Keratinocyte (primary cell): ENCODE results near the gene CHERP. TPM values are rescaled to one million over a fixed set of nuclear protein-coding genes. Genes with fewer than 3 reads are reported as not detected.
"Not testable (repeated sequence)": the region's sequence is repeated elsewhere in the genome, so short reads cannot be mapped to it uniquely, and the experiment has no call there.

ENCODE experiments used
- DNase-seq: peaks from one replicate; pipeline ENCODE4 v3.0.0-alpha.2; 2011; ENCODE audit warnings: low read depth, missing footprints, low spot score
- FAIRE-seq: peaks from 2 replicates; lab custom pipeline; 2011; peaks lifted over from hg19 to GRCh38; lab: Jason Lieb, UNC
- H2AFZ ChIP-seq: 2 replicates; pipeline ENCODE4 v1.6.0; 2012; ENCODE audit warnings: low read length, control low read depth, inconsistent platforms; ENCODE audit not compliant: control insufficient read depth
- H3K27ac ChIP-seq: 2 replicates; pipeline ENCODE4 v1.5.1; 2011; ENCODE audit warnings: low read length; ENCODE audit not compliant: control insufficient read depth, insufficient read depth
- H3K27me3 ChIP-seq: 3 replicates; pipeline ENCODE4 v1.6.0; 2011; ENCODE audit warnings: low read length; ENCODE audit not compliant: control insufficient read depth, insufficient read depth; ENCODE audit errors: extremely low read depth
- H3K36me3 ChIP-seq, 2 experiments: 2 replicates in 1 of 2; 3 replicates in 1 of 2; pipeline ENCODE4 v1.5.1; 2011; ENCODE audit warnings: low read length in 2 of 2, mild to moderate bottlenecking in 1 of 2; ENCODE audit not compliant: control insufficient read depth in 2 of 2, insufficient read depth in 2 of 2; ENCODE audit errors: extremely low read depth in 1 of 2
- H3K4me1 ChIP-seq: 3 replicates; pipeline ENCODE4 v1.5.1; 2011; ENCODE audit warnings: low read length; ENCODE audit not compliant: control insufficient read depth, insufficient read depth; ENCODE audit errors: extremely low read depth
- H3K4me2 ChIP-seq: 3 replicates; pipeline ENCODE4 v1.6.0; 2011; ENCODE audit warnings: low read depth, low read length; ENCODE audit not compliant: control insufficient read depth, insufficient read depth; ENCODE audit errors: extremely low read depth
- H3K4me3 ChIP-seq, 3 experiments: fragments of 200-600 bp in 1 of 3; sonication (generic) in 1 of 3; 2 replicates in 2 of 3; 3 replicates in 1 of 3; pipeline ENCODE4 v1.5.1; 2011 to 2016; ENCODE audit warnings: low read length in 3 of 3, mild to moderate bottlenecking in 3 of 3, control low read depth in 2 of 3, inconsistent platforms in 1 of 3, low read depth in 1 of 3, mixed read lengths in 1 of 3, mixed run types in 1 of 3, moderate library complexity in 1 of 3; ENCODE audit not compliant: control insufficient read depth in 2 of 3, insufficient read depth in 2 of 3; ENCODE audit errors: extremely low read depth in 1 of 3
- H3K79me2 ChIP-seq: 2 replicates; pipeline ENCODE4 v1.6.0; 2012; ENCODE audit warnings: low read length; ENCODE audit not compliant: control insufficient read depth, insufficient read depth
- H3K9ac ChIP-seq: 3 replicates; pipeline ENCODE4 v1.6.0; 2011; ENCODE audit warnings: low read length; ENCODE audit not compliant: control insufficient read depth, insufficient read depth; ENCODE audit errors: extremely low read depth
- H3K9me1 ChIP-seq: 3 replicates; pipeline ENCODE4 v1.6.0; 2011; ENCODE audit warnings: low read length; ENCODE audit not compliant: control insufficient read depth, insufficient read depth; ENCODE audit errors: extremely low read depth
- H3K9me3 ChIP-seq: 2 replicates; pipeline ENCODE4 v1.5.1; 2012; ENCODE audit warnings: low read depth, low read length; ENCODE audit not compliant: control insufficient read depth
- H4K20me1 ChIP-seq: 3 replicates; pipeline ENCODE4 v1.6.0; 2011; ENCODE audit warnings: low read length; ENCODE audit not compliant: control insufficient read depth, insufficient read depth; ENCODE audit errors: extremely low read depth
- CTCF ChIP-seq, 3 experiments: IDR thresholded peaks in 1 of 3; conservative IDR thresholded peaks in 1 of 3; optimal IDR thresholded peaks in 1 of 3; 2 replicates in 2 of 3; 3 replicates in 1 of 3; pipeline versions ENCODE3 to v1.5.1; 2011; ENCODE audit warnings: low read length in 3 of 3, mild to moderate bottlenecking in 3 of 3, moderate library complexity in 2 of 3, control low read depth in 1 of 3, inconsistent platforms in 1 of 3; ENCODE audit not compliant: insufficient read depth in 2 of 3; ENCODE audit errors: extremely low read depth in 1 of 3
- EZH2 ChIP-seq: IDR thresholded peaks from one replicate; pipeline ENCODE4 v1.6.1; 2012; ENCODE audit warnings: inconsistent platforms, mild to moderate bottlenecking, low read length, moderate library complexity
- dilution Hi-C: fragments of 300-500 bp; cut with MboI; formaldehyde crosslinking; loops from one replicate; pipeline ENCODE4 v1.7.0; 2020; ENCODE audit warnings: low sequenced_read_pairs; ENCODE audit not compliant: extremely low pct_ligation_motif_present
- polyA plus RNA-seq, 5 experiments: library from polyadenylated mRNA; depleted of rRNA in 3 of 5; stranded (reverse) in 3 of 5; stranded (forward) in 1 of 5; unstranded in 1 of 5; fragments of >200 nt; gene quantifications; 1 replicate in 1 of 5; 2 replicates in 3 of 5; 3 replicates in 1 of 5; pipeline versions ENCODE4 v1.2.1 to v1.2.3, GENCODE V29; 2011 to 2012; ENCODE audit warnings: missing spikeins in 2 of 5, low read depth in 1 of 5, low replicate concordance in 1 of 5

Gene CHERP
- polyA plus RNA-seq, 1 donor (not counting 4 experiments of a cell fraction or from before 2014, with no cell fraction given), result 3.6 TPM

GRCh38 chr19:16472992-16473391 is 69.2 kb downstream of the CHERP start:
- H3K36me3 ChIP-seq, result peaks cover 0 to 4% of the 10 kb centered on the region in 2 experiments
- H3K27me3 ChIP-seq, result no peaks in the 10 kb centered on the region
- H3K9ac ChIP-seq, result no peak overlapping the region
- H3K4me1 ChIP-seq, result peaks cover 16% of the 10 kb centered on the region
- peaks cover 1% of the 10 kb centered on the region for H4K20me1 ChIP-seq
- no peak overlapping the region for H3K4me2 ChIP-seq
- H3K9me3 ChIP-seq, result no peaks in the 10 kb centered on the region
- dilution Hi-C loops, result no loop called here
- H2AFZ ChIP-seq, result no peak overlapping the region
- FAIRE-seq (no peak), DNase-seq (no peak)
- no peak overlapping the region for H3K4me3 ChIP-seq
- peaks cover 31% of the 10 kb centered on the region for H3K79me2 ChIP-seq
- H3K27ac ChIP-seq, result no peak overlapping the region
- no peak for TF ChIP-seq CTCF (optimal IDR thresholded peaks at IDR 0.05 in 1 of 3, IDR thresholded peaks at IDR 0.05 in 1 of 3, conservative IDR thresholded peaks at IDR 0.05 in 1 of 3; ENCODE audit: extremely low read depth in 1 of 3, insufficient read depth in 2 of 3, low read length in 3 of 3)
- TF ChIP-seq EZH2, result no peak
- no peaks in the 10 kb centered on the region for H3K9me1 ChIP-seq

GRCh38 chr19:16472559-16472899 is 69.7 kb downstream of the CHERP start:
- H3K4me1 ChIP-seq, result peaks cover 16% of the 10 kb centered on the region
- H3K36me3 ChIP-seq, H3K9ac ChIP-seq, DNase-seq, H3K27me3 ChIP-seq, FAIRE-seq, H4K20me1 ChIP-seq, H3K27ac ChIP-seq, dilution Hi-C loops, H3K9me1 ChIP-seq, H3K9me3 ChIP-seq: not testable (repeated sequence)
- H3K4me3 ChIP-seq, result peak overlapping the region; percentile 73 to 91 (median 80)
- H3K4me2 ChIP-seq, result peak overlapping the region; percentile 94
- H2AFZ ChIP-seq, result peak overlapping the region; percentile 99
- H3K79me2 ChIP-seq, result peaks cover 36% of the 10 kb centered on the region
